HG02943 (cell line): ENCODE measurements around the gene CCER1.
"Not testable (repeated sequence)": the region's sequence is repeated elsewhere in the genome, so short reads cannot be mapped to it uniquely, and the experiment has no call there.

Experiments used
- ATAC-seq: cut with Tn5 transposase; IDR thresholded peaks from one replicate; pipeline ENCODE4 v1.9.1; 2021; ENCODE audit warnings: mild to moderate bottlenecking, low read depth, moderate library complexity; ENCODE audit not compliant: unreplicated experiment

Gene CCER1

GRCh38 chr12:90954921-90955320 is at the start of gene CCER1:
Gene CCER1, minus strand, starts transcription at chr12:90955176. Its CDS starts 434 bp downstream, at chr12:90954742.
- ATAC-seq = no peak

GRCh38 chr12:91003737-91004136 is 48.8 kb upstream of the CCER1 start:
- no peak for ATAC-seq

GRCh38 chr12:91001306-91001705 is 46.3 kb upstream of the CCER1 start:
- ATAC-seq = no peak

- ATAC-seq = no peak
Observed at GRCh38 chr12:90999966-91000365, 45.0 kb upstream of the CCER1 start.

GRCh38 chr12:90999527-90999926 is 44.6 kb upstream of the CCER1 start:
- ATAC-seq = no peak

GRCh38 chr12:90995010-90995409 is 40.0 kb upstream of the CCER1 start:
- ATAC-seq = no peak

- ATAC-seq = no peak
Observed at GRCh38 chr12:90991952-90992465, 37.0 kb upstream of the CCER1 start.

- ATAC-seq = no peak
Observed at GRCh38 chr12:90990611-90991010, 35.6 kb upstream of the CCER1 start.

GRCh38 chr12:90989686-90990111 is 34.7 kb upstream of the CCER1 start:
- no peak for ATAC-seq

- ATAC-seq = no peak
Observed at GRCh38 chr12:90987520-90987919, 32.5 kb upstream of the CCER1 start.

- ATAC-seq = no peak
Observed at GRCh38 chr12:90987101-90987500, 32.1 kb upstream of the CCER1 start.

GRCh38 chr12:90985331-90985730 is 30.4 kb upstream of the CCER1 start:
- not testable (repeated sequence) for ATAC-seq

- no peak for ATAC-seq
Observed at GRCh38 chr12:90984114-90984513, 29.1 kb upstream of the CCER1 start.

- ATAC-seq = no peak
Observed at GRCh38 chr12:90982170-90982569, 27.2 kb upstream of the CCER1 start.

- no peak for ATAC-seq
Observed at GRCh38 chr12:90979951-90980350, 25.0 kb upstream of the CCER1 start.

- no peak for ATAC-seq
Observed at GRCh38 chr12:90979019-90979418, 24.0 kb upstream of the CCER1 start.

GRCh38 chr12:90978117-90978770 is 23.3 kb upstream of the CCER1 start:
- ATAC-seq = peak; percentile 83

GRCh38 chr12:90977224-90977623 is 22.2 kb upstream of the CCER1 start:
- ATAC-seq = no peak

- no peak for ATAC-seq
Observed at GRCh38 chr12:90974286-90974685, 19.3 kb upstream of the CCER1 start.

- no peak for ATAC-seq
Observed at GRCh38 chr12:90972226-90972625, 17.2 kb upstream of the CCER1 start.

GRCh38 chr12:90970911-90971310 is 15.9 kb upstream of the CCER1 start:
- no peak for ATAC-seq

- no peak for ATAC-seq
Observed at GRCh38 chr12:90970471-90970870, 15.5 kb upstream of the CCER1 start.

- ATAC-seq = no peak
Observed at GRCh38 chr12:90969851-90970250, 14.9 kb upstream of the CCER1 start.
